Ishikawa (cell line): ENCODE measurements around the gene SIM2.

Experiments used
- CEBPB ChIP-seq: IDR thresholded peaks from 2 replicates; pipeline ENCODE4 v1.6.1; 2012
- CREB1 ChIP-seq: IDR thresholded peaks from 2 replicates; pipeline ENCODE4 v1.6.1; 2012; ENCODE audit warnings: low read depth
- EGR1 ChIP-seq: IDR thresholded peaks from 2 replicates; pipeline ENCODE4 v1.6.1; 2012
- EP300 ChIP-seq: IDR thresholded peaks from 2 replicates; pipeline ENCODE4 v1.6.1; 2012; ENCODE audit warnings: borderline replicate concordance
- FOXM1 ChIP-seq: IDR thresholded peaks from 2 replicates; pipeline ENCODE4 v1.6.1; 2012; ENCODE audit warnings: low read depth, borderline replicate concordance
- MAX ChIP-seq: IDR thresholded peaks from 2 replicates; pipeline ENCODE4 v1.6.1; 2012
- NFIC ChIP-seq: IDR thresholded peaks from 2 replicates; pipeline ENCODE4 v1.6.1; 2012
- RAD21 ChIP-seq: IDR thresholded peaks from 2 replicates; pipeline ENCODE4 v1.6.1; 2012; ENCODE audit warnings: low read depth
- REST ChIP-seq: IDR thresholded peaks from 2 replicates; pipeline ENCODE4 v1.6.1; 2012; ENCODE audit warnings: low read depth, mild to moderate bottlenecking
- TAF1 ChIP-seq: IDR thresholded peaks from 2 replicates; pipeline ENCODE4 v1.6.1; 2012; ENCODE audit warnings: low read depth, mild to moderate bottlenecking
- TCF12 ChIP-seq: IDR thresholded peaks from 2 replicates; pipeline ENCODE4 v1.6.1; 2012; ENCODE audit warnings: low read depth
- TEAD4 ChIP-seq: IDR thresholded peaks from 2 replicates; pipeline ENCODE4 v1.6.1; 2012
- USF1 ChIP-seq: IDR thresholded peaks from 2 replicates; pipeline ENCODE4 v1.6.1; 2012
- YY1 ChIP-seq: IDR thresholded peaks from 2 replicates; pipeline ENCODE4 v1.6.1; 2012; ENCODE audit warnings: low read depth
- ZBTB7A ChIP-seq: IDR thresholded peaks from 2 replicates; pipeline ENCODE4 v1.6.1; 2012; ENCODE audit warnings: low read depth

The SIM2 gene

GRCh38 chr21:36684957-36685714, 13.8 kb upstream of the SIM2 start:
- no peak for TF ChIP-seq REST
- TF ChIP-seq FOXM1: no peak
- TF ChIP-seq EP300: no peak
- TF ChIP-seq CEBPB: no peak
- TF ChIP-seq EGR1: no peak
- TF ChIP-seq CREB1: no peak

GRCh38 chr21:36686955-36687354, 12.0 kb upstream of the SIM2 start:
- TF ChIP-seq YY1 (no peak), EP300 (no peak), TAF1 (no peak), CREB1 (no peak), TEAD4 (no peak), NFIC (no peak)

- TF ChIP-seq MAX: no peak
- TF ChIP-seq NFIC: no peak
- TF ChIP-seq YY1: no peak
- TF ChIP-seq EP300: no peak
- no peak for TF ChIP-seq REST
- TF ChIP-seq CREB1: no peak
- no peak for TF ChIP-seq USF1
- TF ChIP-seq TAF1: no peak
- TF ChIP-seq CEBPB: no peak
- no peak for TF ChIP-seq ZBTB7A
- no peak for TF ChIP-seq TEAD4
- no peak for TF ChIP-seq EGR1
- no peak for TF ChIP-seq FOXM1
- TF ChIP-seq RAD21: no peak
- no peak for TF ChIP-seq TCF12
These were observed 10.6 kb upstream of the SIM2 start for GRCh38 chr21:36688324-36688723.

GRCh38 chr21:36689324-36689723, 9.6 kb upstream of the SIM2 start:
- TF ChIP-seq NFIC: no peak
- TF ChIP-seq MAX: no peak
- TF ChIP-seq CREB1: no peak
- no peak for TF ChIP-seq ZBTB7A
- no peak for TF ChIP-seq TAF1
- TF ChIP-seq EGR1: no peak
- TF ChIP-seq USF1: no peak
- no peak for TF ChIP-seq CEBPB
- no peak for TF ChIP-seq TEAD4
- no peak for TF ChIP-seq YY1

GRCh38 chr21:36690628-36691554, 8.0 kb upstream of the SIM2 start:
- TF ChIP-seq USF1: no peak
- no peak for TF ChIP-seq EGR1
- TF ChIP-seq RAD21: no peak

- TF ChIP-seq CEBPB: no peak
- no peak for TF ChIP-seq NFIC
- TF ChIP-seq TCF12: no peak
- no peak for TF ChIP-seq YY1
- no peak for TF ChIP-seq USF1
- TF ChIP-seq TEAD4: no peak
- no peak for TF ChIP-seq MAX
- TF ChIP-seq EP300: no peak
- no peak for TF ChIP-seq CREB1
- no peak for TF ChIP-seq REST
These were observed 7.3 kb upstream of the SIM2 start for GRCh38 chr21:36691555-36692041.
